ENCODE results near the gene NOL11.

- no peak for TF ChIP-seq POLR2AphosphoS5 (IDR thresholded peaks at IDR 0.05; ENCODE audit: borderline replicate concordance, low read depth, low read length)
- TF ChIP-seq EZH2 (IDR thresholded peaks at IDR 0.05), result no peak
- TF ChIP-seq FOXP2 (optimal IDR thresholded peaks at IDR 0.05; ENCODE audit: control extremely low read depth, extremely low read length, insufficient read depth), result no peak
Measured at GRCh38 chr17:67672592-67673335, 45.0 kb upstream of the NOL11 start.
